Measurements from ENCODE around the gene PIK3AP1.
"Not testable (repeated sequence)": the region's sequence is repeated elsewhere in the genome, so short reads cannot be mapped to it uniquely, and the experiment has no call there.

Gene PIK3AP1

GRCh38 chr10:96695975-96696634 lies 24.2 kb downstream of the PIK3AP1 start:
- DNase-seq, result no peak

DNA sequence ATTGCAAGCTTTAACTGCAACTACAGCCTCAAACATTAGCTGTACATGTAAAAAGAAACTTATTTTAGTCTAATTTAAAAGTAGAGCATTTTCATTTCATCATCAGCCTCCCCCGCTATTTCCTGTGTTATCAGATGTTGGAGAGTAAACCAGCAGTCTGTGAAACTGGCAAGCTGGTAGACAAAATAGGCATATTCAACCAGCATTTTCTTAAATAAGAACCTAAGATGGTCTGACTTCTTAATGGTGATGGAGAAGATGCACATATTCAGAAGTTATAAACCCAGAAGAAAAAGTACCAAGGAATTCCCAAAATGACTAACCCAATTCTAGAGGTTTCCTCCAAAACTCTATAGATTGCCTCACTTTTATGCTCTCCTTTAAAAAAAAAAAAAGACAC lies 24.9 kb downstream of the PIK3AP1 start:
- no peak for DNase-seq

- DNase-seq, result no peak
Measured at GRCh38 chr10:96693431-96693830, 26.9 kb downstream of the PIK3AP1 start.

GRCh38 chr10:96692427-96692826 lies 27.9 kb downstream of the PIK3AP1 start:
- no peak for DNase-seq

- DNase-seq, result no peak
Measured at GRCh38 chr10:96691761-96692160, 28.6 kb downstream of the PIK3AP1 start.

DNA sequence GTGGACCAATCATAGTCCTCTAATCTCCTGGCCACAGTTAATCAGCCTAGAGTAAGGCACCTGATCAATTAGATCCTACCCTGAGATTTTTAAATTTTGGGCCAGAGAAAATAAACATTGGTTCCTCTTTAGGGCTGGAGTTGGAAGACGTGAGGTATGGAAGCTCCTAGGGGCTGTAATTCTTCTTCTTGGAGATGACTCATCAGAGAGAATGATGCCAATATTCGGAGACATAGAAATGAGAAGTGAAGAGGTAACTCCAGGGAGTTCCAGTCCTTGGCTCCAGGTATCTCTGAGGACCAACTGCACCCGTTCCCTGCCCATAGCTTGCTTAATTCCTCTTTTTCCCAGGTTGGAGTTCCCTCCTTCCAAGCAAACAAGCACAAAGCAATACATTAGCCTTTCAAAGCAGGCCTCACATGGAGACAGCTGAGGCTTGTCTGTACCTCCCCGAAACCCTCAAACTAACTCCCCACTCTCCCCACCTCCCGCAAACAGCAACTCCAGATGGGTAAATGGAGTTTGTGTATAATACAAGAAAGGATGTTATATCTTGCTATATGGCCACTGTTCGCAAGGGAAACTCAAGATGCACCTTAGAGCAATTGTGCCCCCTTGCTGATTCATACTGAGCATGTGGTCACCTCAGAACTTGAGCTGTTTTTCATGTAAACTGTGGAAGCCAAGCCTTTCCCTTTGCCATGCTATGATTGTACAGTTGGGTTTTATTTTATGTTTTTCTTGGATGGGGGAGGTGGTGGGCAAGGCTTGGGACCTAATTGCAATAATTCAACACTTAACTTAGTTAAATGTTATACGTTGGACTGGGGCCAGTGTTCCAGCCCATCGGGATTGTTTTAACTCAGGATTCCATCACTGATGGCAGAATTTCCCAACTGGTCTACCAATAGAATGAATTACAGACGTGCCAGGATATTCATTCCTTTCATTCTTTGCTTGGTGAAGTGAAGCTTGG lies 29.3 kb downstream of the PIK3AP1 start:
- no peak for DNase-seq

DNA sequence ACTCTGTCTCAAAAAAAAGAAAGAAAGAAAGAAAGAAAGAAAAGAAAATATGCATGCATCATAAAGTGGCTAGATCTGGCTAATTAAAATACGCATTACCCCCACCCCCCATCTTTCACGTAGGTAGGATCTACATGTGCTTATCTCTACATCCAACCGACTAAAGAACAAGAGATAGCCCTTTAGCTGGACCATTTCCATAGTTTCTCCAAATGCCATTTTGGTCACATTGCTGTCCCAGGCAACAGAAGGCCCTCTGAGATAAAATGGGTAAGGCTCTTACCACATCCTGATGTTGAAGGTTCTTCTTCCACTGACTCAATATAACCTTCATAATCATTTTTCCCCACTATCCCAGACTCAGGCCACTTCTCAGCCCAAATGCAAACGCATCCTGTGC lies 31.5 kb downstream of the PIK3AP1 start:
- DNase-seq, result no peak

- DNase-seq, result no peak
Measured at GRCh38 chr10:96687317-96688012, 32.8 kb downstream of the PIK3AP1 start.

- DNase-seq, result no peak
Measured at GRCh38 chr10:96686514-96686913, 33.8 kb downstream of the PIK3AP1 start.

DNA sequence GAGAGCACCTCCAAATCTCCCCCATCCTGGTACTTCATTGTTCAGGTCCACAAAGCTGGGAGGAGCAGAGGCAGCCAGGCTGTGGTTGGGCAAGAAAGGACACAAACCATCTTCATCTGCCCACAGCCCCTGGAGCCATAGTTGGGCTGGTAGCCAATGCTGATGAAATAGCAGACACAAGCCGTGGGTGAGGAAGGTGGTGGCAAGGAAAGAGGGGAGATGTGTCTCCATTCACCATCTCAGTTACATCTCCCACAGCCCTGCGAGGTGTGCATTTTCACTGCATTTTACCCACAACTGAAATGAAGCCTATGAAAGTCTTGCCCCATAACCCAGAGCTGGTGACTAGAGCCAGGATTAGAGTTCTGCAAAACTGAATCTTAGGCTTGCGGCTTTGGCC lies 35.0 kb downstream of the PIK3AP1 start:
- no peak for DNase-seq

DNA sequence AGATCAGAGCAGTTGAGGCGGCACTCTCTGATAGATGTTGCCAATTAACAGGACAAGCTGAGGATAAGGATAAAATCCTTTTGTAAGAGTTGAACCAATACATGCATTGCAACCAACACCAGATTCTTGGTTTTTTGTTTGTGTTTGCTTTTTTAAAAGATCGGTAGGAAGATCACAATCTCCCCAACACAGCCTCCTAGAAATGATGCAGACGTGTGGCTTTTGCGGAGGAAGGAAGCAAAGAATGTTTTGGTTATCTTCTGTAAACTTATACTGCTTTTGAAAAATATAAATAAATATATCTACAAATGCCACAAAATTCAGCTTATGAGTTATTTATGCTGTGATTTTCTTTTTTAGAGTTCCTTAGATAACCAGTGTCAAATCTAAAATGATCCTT lies 35.5 kb downstream of the PIK3AP1 start:
- no peak for DNase-seq

DNA sequence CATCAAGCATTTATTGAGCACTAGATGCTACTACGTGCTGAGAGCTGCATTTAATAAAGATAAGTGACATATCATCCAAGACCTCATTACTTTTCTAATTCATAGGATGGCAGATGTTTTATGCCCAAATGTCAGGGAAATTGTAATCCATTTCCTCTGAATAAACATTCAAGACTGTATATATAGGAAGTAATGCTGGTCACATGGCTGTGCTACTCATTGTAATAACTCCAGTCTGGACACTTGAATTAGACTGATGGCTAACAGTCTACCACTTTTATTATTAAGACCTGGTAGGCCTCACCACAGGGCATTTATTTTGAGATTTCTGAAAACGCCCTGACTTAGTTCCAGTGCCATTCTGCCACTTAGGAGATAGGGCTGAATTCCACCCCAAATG lies 36.6 kb downstream of the PIK3AP1 start:
- no peak for DNase-seq

GRCh38 chr10:96683065-96683464 lies 37.2 kb downstream of the PIK3AP1 start:
- DNase-seq, result no peak

DNA sequence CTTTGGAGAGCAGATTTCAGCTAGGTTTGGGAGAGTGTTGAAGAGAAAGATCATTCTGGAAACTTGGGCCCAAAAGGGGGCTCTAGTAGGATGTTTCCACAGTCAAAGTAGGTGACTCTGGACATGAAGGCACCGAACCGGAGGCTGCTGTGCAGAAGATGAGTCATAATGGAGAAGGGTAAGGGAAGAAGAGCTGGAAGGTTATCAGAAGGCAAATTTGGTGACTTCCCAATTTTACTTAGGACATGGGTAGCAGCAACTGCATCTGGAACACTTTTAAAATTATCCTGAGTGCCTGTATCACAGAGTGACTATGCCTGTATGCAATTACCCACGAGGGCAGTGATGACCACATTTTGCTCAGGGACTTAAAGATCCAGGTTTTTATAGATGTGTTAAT lies 38.8 kb downstream of the PIK3AP1 start:
- DNase-seq, result no peak

DNA sequence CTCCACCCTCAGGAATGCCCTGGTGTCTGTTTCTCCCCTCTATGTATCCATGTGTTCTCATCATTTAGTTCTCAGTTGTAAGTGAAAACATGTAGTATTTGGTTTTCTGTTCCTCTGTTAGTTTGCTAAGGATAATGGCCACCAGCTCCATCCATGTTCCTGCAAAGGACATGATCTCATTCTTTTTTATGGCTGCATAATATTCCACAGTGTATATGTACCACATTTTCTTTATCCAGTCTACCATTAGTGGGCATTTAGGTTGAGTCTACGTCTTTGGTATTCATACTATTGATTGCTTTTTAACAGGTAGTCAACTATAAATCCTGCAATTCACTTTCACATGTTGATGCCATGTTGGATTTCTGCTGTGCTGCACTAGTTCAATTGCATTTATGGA lies 39.9 kb downstream of the PIK3AP1 start:
- DNase-seq, result not testable (repeated sequence)

DNA sequence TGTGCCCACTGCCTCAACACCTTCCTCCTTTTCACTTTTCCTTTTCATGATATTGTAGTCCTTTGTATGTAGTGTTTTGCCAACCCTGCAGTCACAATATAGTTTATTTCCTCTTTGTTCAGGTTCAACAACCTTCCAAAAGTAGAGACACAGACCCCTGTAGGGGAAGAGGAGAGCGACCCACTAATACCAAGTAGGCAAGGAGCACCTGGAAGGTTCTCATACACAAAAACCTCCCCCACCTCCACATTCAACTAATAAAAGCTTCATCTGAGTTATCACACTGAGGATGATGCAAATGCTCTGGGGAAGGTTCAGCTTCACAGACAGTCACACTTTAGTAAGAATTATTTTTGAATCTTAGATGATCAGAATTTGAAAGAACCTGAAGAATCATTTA lies 41.6 kb downstream of the PIK3AP1 start:
- DNase-seq, result no peak

GRCh38 chr10:96676272-96677112 lies 43.8 kb downstream of the PIK3AP1 start:
- DNase-seq, result no peak

DNA sequence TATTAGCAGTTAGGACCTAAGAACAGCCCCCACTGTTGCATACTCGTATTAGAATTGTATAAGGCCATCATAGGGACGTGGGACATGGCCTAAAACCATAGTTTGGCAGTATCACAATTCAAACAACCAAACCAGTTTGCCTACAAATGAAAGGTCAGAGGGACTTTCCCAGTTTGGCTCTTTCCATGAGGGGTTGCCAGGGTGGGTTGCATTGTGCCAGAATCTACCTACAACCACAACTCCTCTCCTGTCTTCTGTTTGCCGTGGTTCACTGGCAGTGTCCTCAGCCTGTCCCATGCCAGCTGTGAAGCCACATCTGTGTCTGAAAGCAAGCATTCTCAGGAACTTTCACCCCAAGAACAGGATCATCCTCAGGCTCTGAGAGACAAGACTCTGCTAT lies 44.5 kb downstream of the PIK3AP1 start:
- DNase-seq, result no peak

GRCh38 chr10:96673318-96674099 lies 46.8 kb downstream of the PIK3AP1 start:
- DNase-seq, result no peak

GRCh38 chr10:96672481-96673175 lies 47.7 kb downstream of the PIK3AP1 start:
- no peak for DNase-seq

DNA sequence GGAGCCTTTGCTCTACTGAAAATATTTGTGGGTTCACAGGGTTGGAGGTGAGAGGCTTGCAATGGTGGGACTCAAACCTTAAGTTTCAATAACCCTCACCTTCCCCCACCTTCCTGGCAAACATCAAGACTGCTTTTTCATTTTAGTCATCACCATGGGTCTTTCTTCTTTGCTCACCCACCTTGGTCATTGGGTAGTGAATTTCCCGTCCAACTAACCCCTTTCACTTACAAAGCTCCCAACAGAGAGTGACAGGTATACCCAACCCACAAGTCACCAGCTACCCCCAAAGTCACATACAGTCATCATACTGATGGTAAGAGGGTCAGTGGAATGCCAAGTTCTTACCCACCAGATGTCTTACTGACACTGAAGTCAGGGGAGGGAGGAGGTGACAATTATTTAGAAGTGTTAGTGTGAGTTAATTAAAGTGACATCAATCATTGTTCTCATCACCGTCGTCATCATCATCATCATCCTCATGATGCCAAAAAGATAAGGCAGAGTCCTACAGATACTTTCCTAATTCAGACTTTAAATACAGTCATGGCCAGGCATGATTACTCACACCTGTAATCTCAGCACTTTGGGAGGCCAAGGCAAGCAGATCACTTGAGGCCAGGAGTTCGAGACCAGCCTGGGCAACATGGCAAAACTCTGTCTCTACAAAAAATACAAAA lies 49.0 kb downstream of the PIK3AP1 start:
- no peak for DNase-seq
